ENCODE data around the gene STK38.

DNA sequence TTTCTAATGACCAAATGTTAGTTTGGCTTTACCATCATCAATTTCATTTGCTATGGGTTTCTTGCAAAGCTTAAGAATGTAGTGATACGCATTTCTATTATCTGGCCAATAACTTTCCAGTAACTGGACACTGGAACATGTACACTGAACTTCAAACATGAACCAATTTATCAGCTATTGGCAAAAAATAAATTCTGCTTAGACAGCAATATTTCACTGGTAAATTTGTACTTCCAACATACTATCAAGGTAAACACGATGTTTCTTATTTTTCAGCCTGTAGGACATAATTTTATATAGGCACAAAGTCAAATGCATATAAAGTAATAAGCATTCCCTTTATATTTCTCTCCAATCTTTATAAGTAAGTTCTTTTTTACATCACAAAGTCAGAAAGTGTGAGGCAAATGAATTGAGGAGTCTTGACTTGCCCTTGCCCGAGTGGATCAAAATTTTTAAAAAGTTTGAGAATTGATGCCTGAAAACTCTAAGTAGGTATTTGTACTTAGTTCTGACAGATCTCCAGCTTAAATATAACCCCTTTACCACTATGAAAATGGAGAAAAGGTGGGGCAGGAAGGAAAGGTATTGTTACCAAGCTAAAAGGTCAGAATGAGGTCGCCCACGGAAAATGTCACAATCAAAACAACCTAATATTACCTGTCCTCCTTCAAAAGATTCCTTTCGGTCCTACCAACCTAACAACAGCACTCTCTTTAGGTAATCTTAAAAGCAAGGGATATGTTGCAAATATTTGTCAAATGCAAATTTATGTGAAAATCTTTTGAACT is 41.3 kb downstream of the STK38 start:
- TF ChIP-seq POLR2AphosphoS5 (IDR thresholded peaks at IDR 0.05; ENCODE audit: low read depth, low read length) (no peak), POLR2A (IDR thresholded peaks at IDR 0.05; ENCODE audit: low read depth, low read length) (no peak)

Data from GM12891 (cell line).